Right lobe of liver (tissue), 4 donors: ENCODE results near the gene NPRL2.

Experiments
- CTCF ChIP-seq, 4 donors: fragments of 200-600 bp in 3 of 4; fragments of 450-650 bp in 1 of 4; IDR thresholded peaks; one replicate each; pipeline versions ENCODE4 v1.5.1 to v1.8.0; 2016 to 2022; ENCODE audit warnings: antibody characterized with exemption in 4 of 4, mild to moderate bottlenecking in 2 of 4
- POLR2A ChIP-seq: fragments of 450-650 bp; IDR thresholded peaks from one replicate; pipeline ENCODE4 v1.6.1; 2017; ENCODE audit warnings: antibody characterized with exemption, mild to moderate bottlenecking
- donor health status: DM: no; HTN: no; CAD: no.
- donor health status: DM: no; HTN: no; CAD: no.
- donor health status: DM: no; HTN: yes; CAD: no.

- TF ChIP-seq CTCF (IDR thresholded peaks at IDR 0.05) (no peak), POLR2A (no peak)
Observed at GRCh38 chr3:50322115-50322385, 28.5 kb downstream of the NPRL2 start.
